Umbilical cord (tissue), 2 donors: ENCODE data around the gene EPC2. TPM values are rescaled to one million over a fixed set of nuclear protein-coding genes. Genes with fewer than 3 reads are reported as not detected.
A peak's percentile ranks its signal among the peaks of the same experiment; 100 is the strongest.
"Not testable (repeated sequence)": the region's sequence is repeated elsewhere in the genome, so short reads cannot be mapped to it uniquely, and the experiment has no call there.

ENCODE experiments used
- DNase-seq: peaks from one replicate; pipeline ENCODE4 v3.0.0-alpha.2; 2015; ENCODE audit warnings: low spot score
- total RNA-seq: library from RNA; depleted of rRNA; stranded (reverse); fragments of >200 nt; gene quantifications from one replicate; pipeline ENCODE4 v1.2.3, GENCODE V29; 2014; ENCODE audit warnings: low replicate concordance; ENCODE audit not compliant: insufficient read depth

Gene EPC2
- total RNA-seq, 1 donor from 2014 or later = 38.8 TPM

- peak; percentile 12 for DNase-seq
These were observed 77.6 kb downstream of the EPC2 start for GRCh38 chr2:148721991-148722777.

DNA sequence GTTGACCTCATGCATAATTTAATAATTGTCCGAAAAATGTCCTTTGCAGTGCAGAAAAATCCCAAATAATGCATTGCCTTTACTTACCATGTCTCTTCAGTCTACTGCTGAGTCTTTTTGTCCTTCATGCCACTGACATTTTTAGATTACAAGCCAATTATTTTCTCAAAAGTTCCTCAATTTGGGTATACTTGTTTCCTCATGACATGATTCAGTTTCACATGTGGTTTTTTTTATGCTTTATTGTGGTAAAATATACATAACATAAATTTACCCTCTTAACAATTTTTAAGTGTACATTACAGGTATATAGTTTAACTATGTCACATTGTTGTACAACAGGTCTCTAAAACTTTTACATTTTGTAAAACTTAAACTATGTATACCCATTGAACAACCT is 81.0 kb downstream of the EPC2 start:
- DNase-seq = no peak

DNA sequence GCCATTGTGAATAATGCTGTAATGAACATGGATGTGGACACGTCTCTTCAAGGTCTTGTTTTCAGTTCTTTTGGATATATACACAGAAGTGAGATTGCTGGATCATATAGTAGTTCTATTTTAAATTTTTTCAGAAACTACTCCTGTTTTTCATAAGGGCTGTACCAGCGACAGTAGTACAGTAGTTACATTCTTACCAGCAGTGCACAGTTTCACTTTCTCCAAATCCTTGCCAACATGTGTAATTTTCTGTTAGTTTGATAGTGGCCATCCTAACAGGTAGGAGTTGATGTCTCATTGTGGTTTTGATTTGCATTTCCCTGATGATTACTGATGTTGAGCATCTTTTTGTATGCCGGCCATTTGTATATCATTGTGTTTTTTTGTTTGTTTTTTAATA is 81.7 kb downstream of the EPC2 start:
- DNase-seq = no peak

GRCh38 chr2:148730085-148730484 is 85.5 kb downstream of the EPC2 start:
- no peak for DNase-seq

GRCh38 chr2:148737742-148738141 is 93.2 kb downstream of the EPC2 start:
- no peak for DNase-seq

DNA sequence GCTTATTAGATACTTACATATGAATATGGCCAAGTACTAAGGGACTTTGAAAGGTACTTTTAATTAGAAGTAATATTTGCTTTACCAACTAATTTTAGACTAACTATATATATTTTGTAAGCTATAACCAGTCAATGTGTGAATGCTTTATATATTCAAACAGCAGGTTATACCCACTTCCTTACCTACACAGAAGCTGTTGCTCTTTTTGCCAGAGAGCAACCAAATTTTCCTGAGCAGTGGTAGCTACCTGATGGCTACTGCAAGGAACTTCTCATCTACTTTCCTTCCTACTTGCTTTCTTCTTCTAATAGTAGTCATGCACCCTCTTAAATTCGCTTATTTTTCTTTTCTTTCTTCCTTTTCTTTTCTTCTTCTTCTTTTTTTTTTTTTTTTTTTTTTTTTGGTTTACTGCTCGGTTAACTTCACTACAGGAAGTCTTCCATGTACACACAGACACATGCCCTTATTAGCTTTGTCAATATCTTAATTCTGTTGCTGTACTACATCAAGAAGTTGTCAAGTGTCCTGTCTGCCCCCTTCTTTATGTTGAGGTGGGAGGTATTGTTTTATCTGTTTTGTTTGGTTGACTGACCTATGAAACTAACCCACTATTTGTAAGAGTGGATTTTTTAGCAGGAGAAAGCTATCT is 95.0 kb downstream of the EPC2 start:
- no peak for DNase-seq

- no peak for DNase-seq
These were observed 97.8 kb downstream of the EPC2 start for GRCh38 chr2:148742373-148742772.

GRCh38 chr2:148745151-148745851 is 100.8 kb downstream of the EPC2 start:
- no peak for DNase-seq

DNA sequence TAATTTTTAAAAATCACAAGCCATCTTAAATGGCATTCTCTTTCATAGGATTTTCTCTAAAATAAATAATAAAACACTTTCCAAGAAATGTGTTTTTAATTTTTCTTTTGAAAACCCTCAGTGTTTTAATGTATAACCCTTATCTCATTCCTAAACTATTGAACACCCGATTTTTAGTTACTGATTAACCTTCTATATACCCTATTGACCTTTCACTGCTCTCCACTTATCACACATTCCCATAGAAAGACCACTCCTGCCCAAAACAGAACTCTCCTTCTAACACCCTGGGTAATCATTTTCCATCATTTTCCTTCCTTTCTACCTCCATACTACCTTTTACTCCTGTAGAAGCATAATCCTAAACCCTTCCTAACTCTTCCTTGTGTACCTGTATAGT is 102.4 kb downstream of the EPC2 start:
- no peak for DNase-seq

DNA sequence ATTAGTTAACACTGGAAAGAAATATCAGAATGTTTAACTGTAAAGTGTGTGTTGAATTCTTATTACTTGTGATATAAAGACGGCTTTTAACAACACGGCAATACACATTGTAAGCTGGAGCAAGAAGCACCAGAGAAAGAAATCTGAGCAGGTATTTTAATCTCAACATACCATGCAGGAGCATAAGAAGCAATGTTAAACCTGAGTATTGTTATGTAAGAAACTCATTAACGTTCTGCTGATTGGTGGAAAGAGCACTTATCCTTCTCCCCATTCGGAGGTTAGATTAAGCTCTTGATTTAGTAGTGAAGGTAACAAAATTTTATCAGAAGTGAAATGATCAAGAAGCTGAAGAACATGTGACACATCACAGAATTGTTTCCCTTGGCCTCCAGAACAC is 107.4 kb downstream of the EPC2 start:
- no peak for DNase-seq

GRCh38 chr2:148752977-148753376 is 108.4 kb downstream of the EPC2 start:
- no peak for DNase-seq

DNA sequence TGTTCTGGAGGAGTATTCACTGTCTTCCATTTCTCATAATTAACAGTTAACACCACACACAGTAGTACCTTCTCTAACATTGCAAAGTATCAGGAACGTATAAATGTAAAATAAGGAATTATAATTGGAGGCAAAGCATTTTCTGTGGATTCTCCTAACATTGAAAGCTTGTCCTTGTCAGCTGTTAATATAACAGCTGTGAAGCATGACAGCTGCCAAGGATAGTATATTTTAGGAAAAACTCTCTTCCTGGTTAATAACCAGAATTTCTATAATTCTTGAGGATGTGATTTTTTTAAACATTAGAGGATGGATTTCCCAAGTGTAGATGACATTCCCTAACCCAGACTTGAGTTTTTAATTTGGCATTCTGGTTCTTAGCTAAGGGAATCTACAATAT is 110.3 kb downstream of the EPC2 start:
- DNase-seq = no peak

DNA sequence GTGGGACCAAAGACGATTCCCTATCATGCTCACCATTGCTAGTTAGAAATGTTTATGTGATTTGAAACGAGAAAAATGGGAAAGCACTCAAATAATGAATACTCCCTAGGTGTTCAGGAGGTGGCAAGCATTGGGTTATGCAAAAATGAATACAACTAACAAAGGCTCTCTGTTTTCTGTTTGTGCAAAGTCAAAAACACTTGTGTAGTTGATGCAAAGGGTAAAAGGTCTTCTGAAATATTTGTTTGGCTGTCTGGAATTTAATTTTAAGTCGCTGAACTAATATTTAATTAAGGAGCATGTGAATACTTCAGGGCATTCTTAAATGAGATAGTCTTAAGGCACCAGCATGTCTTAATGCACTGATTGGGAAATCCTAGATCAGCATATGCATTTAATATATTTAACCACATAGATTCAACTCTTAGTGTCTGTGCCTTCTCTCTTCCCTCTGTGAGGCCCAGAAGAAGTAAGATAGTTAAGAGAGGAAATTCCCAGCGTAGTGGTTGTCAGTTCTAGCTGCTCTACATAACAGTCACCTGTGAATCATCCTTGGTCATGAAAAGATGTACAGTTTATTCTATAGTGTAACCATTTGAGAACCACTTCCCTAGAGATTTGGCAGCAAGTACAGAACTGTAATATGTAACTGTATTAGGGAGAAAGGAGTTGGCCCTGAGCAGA is 111.9 kb downstream of the EPC2 start:
- DNase-seq = no peak

DNA sequence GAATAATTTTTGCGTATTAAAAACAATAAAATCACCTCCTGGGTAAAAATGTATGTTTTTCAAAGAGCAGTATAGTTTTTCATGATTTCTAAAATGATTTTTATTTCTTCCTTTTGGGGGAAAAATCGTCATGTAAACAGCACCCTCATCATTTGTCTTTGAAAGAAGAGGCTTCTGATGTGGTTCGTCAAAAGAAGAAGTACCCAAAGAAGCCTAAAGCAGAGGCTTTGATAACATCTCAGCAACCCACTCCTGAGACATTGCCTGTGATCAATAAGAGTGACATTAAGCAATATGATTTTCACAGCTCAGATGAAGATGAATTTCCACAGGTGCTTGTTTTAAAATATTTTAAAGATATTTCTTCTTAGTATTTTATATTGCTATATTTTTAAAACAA is 120.3 kb downstream of the EPC2 start:
- DNase-seq = no peak

- no peak for DNase-seq
These were observed 125.5 kb downstream of the EPC2 start for GRCh38 chr2:148770047-148770446.

GRCh38 chr2:148781544-148781943 is 137.0 kb downstream of the EPC2 start:
- no peak for DNase-seq

- DNase-seq = no peak
These were observed 144.5 kb downstream of the EPC2 start for GRCh38 chr2:148789059-148789458.

DNA sequence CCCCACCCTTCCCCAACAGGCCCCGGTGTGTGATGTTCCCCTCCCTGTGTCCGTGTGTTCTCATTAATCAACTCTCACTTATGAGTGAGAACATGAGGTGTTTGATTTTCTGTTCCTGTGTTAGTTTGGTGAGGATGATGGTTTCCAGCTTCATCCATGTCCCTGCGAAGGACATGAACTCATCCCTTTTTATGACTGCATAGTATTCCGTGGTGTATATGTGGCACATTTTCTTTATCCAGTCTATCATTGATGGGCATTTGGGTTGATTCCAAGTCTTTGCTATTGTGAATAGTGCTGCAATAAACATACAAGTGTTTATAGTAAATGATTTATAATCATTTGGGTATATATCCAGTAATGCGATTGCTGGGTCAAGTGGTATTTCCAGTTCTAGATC is 145.6 kb downstream of the EPC2 start:
- DNase-seq = not testable (repeated sequence)

DNA sequence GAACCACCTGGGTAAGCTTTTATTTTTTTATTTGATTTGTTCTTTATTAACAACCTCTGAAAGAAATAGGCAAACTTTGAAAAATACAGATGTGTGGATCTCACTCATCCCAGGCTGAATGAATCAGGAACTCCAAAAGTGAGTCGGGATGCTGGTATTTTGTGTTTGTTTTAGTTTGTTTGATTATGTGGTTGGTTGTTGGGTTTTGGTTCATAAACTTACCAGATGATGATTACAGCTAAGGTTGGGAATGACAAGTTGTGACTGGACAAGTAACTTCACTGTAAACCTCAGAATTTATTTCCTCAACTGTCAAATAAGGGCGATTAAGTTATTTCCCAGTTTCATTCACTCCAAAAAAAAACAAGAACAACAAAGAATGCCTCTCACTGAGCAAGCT is 150.0 kb downstream of the EPC2 start:
- DNase-seq = no peak

DNA sequence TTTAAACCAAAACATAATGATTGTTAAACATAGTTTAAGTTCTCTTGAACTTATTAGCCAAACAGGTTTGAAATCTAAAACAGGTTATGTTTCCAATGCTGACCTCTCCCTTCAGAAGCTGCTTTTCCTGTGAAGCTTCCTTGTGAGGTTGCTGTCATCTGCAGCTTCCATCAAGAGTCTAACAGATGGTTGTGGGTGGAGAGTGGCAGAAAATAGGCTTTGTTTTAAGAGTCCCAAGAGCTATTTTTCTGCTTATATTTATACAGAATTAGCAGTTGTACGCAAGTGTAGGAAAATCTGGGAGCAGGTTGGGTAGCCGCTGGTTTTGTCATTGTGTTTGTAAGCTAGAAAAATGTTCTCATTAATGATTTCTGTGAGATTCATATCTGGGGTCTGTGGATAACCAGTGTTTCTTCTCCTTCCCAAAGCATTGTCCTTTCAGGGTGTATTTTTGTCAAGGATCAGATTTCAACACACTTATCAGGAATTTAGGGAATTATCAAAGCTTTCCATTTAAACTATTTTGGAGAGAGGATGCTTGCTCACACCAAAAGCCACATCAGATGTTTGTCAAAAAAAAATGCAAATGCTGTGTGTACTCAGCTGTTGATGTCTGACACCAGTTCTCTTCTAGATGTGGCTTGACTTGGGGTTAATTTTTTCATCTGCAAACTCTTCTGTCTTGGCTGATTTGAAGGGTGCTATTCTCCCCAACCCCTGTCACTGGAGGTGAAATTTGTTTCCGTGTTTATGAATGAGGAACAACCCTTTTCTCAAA is 152.4 kb downstream of the EPC2 start:
- no peak for DNase-seq

- DNase-seq = no peak
These were observed 158.1 kb downstream of the EPC2 start for GRCh38 chr2:148802448-148803220.
